ENCODE data around the gene JCAD. TPM values are rescaled to one million over a fixed set of nuclear protein-coding genes. Genes with fewer than 3 reads are reported as not detected.

JCAD gene
- total and polyA plus RNA-seq, 2 of the 8 experiments (the other 6 are each of a cell fraction or from before 2014, with no cell fraction given) = 0.56 to 5.2 TPM

DNA sequence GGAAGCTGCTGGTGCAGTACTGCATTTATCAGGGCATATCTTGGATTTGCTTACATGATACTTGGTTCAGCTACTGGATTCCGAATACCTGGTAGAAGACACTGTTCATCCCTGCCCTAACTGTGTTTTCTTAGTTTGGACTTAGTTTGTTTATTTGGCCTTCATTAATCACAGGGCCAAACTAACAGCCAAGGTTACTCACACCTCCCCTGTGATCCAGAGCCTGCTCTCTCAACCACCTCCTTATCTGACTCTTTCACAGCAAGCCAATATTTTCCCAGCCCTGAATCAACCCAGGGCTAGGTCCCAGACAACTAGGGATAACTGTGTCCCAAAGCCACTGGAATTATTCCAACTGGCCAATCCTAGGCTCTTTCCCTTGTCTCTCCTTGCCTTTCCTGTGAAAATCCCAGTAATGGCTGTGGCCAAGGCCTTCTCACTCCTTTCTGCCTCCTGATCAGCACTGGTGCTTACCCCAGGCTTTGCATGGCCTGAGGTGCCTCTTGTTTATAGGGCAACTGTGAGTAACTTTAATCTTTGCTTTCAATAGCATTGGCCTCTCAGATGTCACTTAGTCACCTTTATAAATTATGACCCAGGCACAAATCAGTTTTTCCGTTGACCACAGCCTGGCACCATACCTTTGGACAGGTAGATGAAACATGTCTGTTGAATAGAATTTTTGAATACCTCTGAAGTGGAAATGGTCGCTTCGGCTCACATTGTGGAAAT lies 9.3 kb upstream of the JCAD start (continued):
- TF ChIP-seq USF2 (IDR thresholded peaks at IDR 0.05; ENCODE audit: low read length) (no peak), BACH1 (IDR thresholded peaks at IDR 0.05; ENCODE audit: low read length) (no peak), CHD1 (IDR thresholded peaks at IDR 0.05; ENCODE audit: low read depth, low read length) (no peak), TBP (IDR thresholded peaks at IDR 0.05; ENCODE audit: low read depth, low read length) (no peak), FOSL1 (IDR thresholded peaks at IDR 0.05; ENCODE audit: insufficient read depth, low read depth, low read length) (no peak), SAP30 (IDR thresholded peaks at IDR 0.05; ENCODE audit: insufficient read depth, insufficient replicate concordance, low read length) (no peak)
